Rectal smooth muscle tissue (tissue), 1 donor: ENCODE measurements around the gene CNGA2.

Experiments
- H3K27ac ChIP-seq: one replicate; pipeline ENCODE4 v1.7.0; 2013; ENCODE audit warnings: low read depth, low read length, inconsistent platforms
- H3K27me3 ChIP-seq: one replicate; pipeline ENCODE4 v1.7.0; 2013; ENCODE audit warnings: low read length; ENCODE audit not compliant: control insufficient read depth, insufficient read depth
- H3K36me3 ChIP-seq: one replicate; pipeline ENCODE4 v1.7.0; 2013; ENCODE audit warnings: low read length; ENCODE audit not compliant: control insufficient read depth, insufficient read depth
- H3K4me1 ChIP-seq: one replicate; pipeline ENCODE4 v1.7.0; 2013; ENCODE audit warnings: low read length; ENCODE audit not compliant: control insufficient read depth, insufficient read depth
- H3K4me3 ChIP-seq: one replicate; pipeline ENCODE4 v1.7.0; 2013; ENCODE audit warnings: low read length
- H3K9ac ChIP-seq: one replicate; pipeline ENCODE4 v1.7.0; 2013; ENCODE audit warnings: low read length

CNGA2 gene

GRCh38 chrX:151701071-151701470, 33.5 kb upstream of the CNGA2 start:
- H3K9ac ChIP-seq, result no peak overlapping the region
- no peak overlapping the region for H3K27ac ChIP-seq
- peaks cover 5% of the 10 kb centered on the region for H3K27me3 ChIP-seq
- no peak overlapping the region for H3K4me3 ChIP-seq
- no peaks in the 10 kb centered on the region for H3K36me3 ChIP-seq
- H3K4me1 ChIP-seq, result no peaks in the 10 kb centered on the region

GRCh38 chrX:151701531-151701930, 33.0 kb upstream of the CNGA2 start:
- H3K27ac ChIP-seq, result no peak overlapping the region
- H3K27me3 ChIP-seq, result peaks cover 5% of the 10 kb centered on the region
- H3K9ac ChIP-seq, result no peak overlapping the region
- H3K4me1 ChIP-seq, result no peaks in the 10 kb centered on the region
- no peak overlapping the region for H3K4me3 ChIP-seq
- no peaks in the 10 kb centered on the region for H3K36me3 ChIP-seq

GRCh38 chrX:151702026-151702714, 32.4 kb upstream of the CNGA2 start:
- Histone ChIP-seq H3K36me3 (no peaks in the 10 kb centered on the region), H3K9ac (no peak overlapping the region), H3K27ac (no peak overlapping the region), H3K4me3 (no peak overlapping the region), H3K4me1 (no peaks in the 10 kb centered on the region), H3K27me3 (peaks cover 5% of the 10 kb centered on the region)

GRCh38 chrX:151702741-151703340, 31.7 kb upstream of the CNGA2 start:
- H3K27me3 ChIP-seq, result peaks cover 5% of the 10 kb centered on the region
- no peak overlapping the region for H3K4me3 ChIP-seq
- no peaks in the 10 kb centered on the region for H3K36me3 ChIP-seq
- no peak overlapping the region for H3K9ac ChIP-seq
- no peaks in the 10 kb centered on the region for H3K4me1 ChIP-seq
- H3K27ac ChIP-seq, result no peak overlapping the region

GRCh38 chrX:151703487-151703886, 31.1 kb upstream of the CNGA2 start:
- no peak overlapping the region for H3K4me3 ChIP-seq
- peaks cover 5% of the 10 kb centered on the region for H3K27me3 ChIP-seq
- no peaks in the 10 kb centered on the region for H3K36me3 ChIP-seq
- H3K4me1 ChIP-seq, result no peaks in the 10 kb centered on the region
- H3K27ac ChIP-seq, result no peak overlapping the region
- H3K9ac ChIP-seq, result no peak overlapping the region

- H3K9ac ChIP-seq, result no peak overlapping the region
- H3K36me3 ChIP-seq, result no peaks in the 10 kb centered on the region
- no peak overlapping the region for H3K4me3 ChIP-seq
- H3K27ac ChIP-seq, result no peak overlapping the region
- peaks cover 5% of the 10 kb centered on the region for H3K27me3 ChIP-seq
- H3K4me1 ChIP-seq, result no peaks in the 10 kb centered on the region
Measured at GRCh38 chrX:151704041-151704663, 30.4 kb upstream of the CNGA2 start.

GRCh38 chrX:151708821-151709220, 25.7 kb upstream of the CNGA2 start:
- Histone ChIP-seq H3K27me3 (no peaks in the 10 kb centered on the region), H3K9ac (no peak overlapping the region), H3K4me1 (no peaks in the 10 kb centered on the region), H3K27ac (no peak overlapping the region), H3K4me3 (no peak overlapping the region), H3K36me3 (no peaks in the 10 kb centered on the region)

- no peaks in the 10 kb centered on the region for H3K36me3 ChIP-seq
- no peak overlapping the region for H3K4me3 ChIP-seq
- H3K9ac ChIP-seq, result no peak overlapping the region
- H3K27ac ChIP-seq, result no peak overlapping the region
- no peaks in the 10 kb centered on the region for H3K4me1 ChIP-seq
- H3K27me3 ChIP-seq, result no peaks in the 10 kb centered on the region
Measured at GRCh38 chrX:151710457-151710856, 24.1 kb upstream of the CNGA2 start.

- H3K4me3 ChIP-seq, result no peak overlapping the region
- no peak overlapping the region for H3K27ac ChIP-seq
- H3K36me3 ChIP-seq, result no peaks in the 10 kb centered on the region
- no peak overlapping the region for H3K9ac ChIP-seq
- H3K4me1 ChIP-seq, result no peaks in the 10 kb centered on the region
- H3K27me3 ChIP-seq, result no peaks in the 10 kb centered on the region
Measured at GRCh38 chrX:151711154-151711553, 23.4 kb upstream of the CNGA2 start.

- H3K4me3 ChIP-seq, result no peak overlapping the region
- no peaks in the 10 kb centered on the region for H3K27me3 ChIP-seq
- H3K27ac ChIP-seq, result no peak overlapping the region
- no peak overlapping the region for H3K9ac ChIP-seq
- H3K4me1 ChIP-seq, result no peaks in the 10 kb centered on the region
- no peaks in the 10 kb centered on the region for H3K36me3 ChIP-seq
Measured at GRCh38 chrX:151711787-151712186, 22.8 kb upstream of the CNGA2 start.

GRCh38 chrX:151712253-151712652, 22.3 kb upstream of the CNGA2 start:
- Histone ChIP-seq H3K4me3 (no peak overlapping the region), H3K36me3 (no peaks in the 10 kb centered on the region), H3K27ac (no peak overlapping the region), H3K4me1 (no peaks in the 10 kb centered on the region), H3K27me3 (no peaks in the 10 kb centered on the region), H3K9ac (no peak overlapping the region)

GRCh38 chrX:151713849-151714248, 20.7 kb upstream of the CNGA2 start:
- Histone ChIP-seq H3K27me3 (no peaks in the 10 kb centered on the region), H3K9ac (no peak overlapping the region), H3K36me3 (no peaks in the 10 kb centered on the region), H3K4me1 (no peaks in the 10 kb centered on the region), H3K27ac (no peak overlapping the region), H3K4me3 (no peak overlapping the region)

- H3K9ac ChIP-seq, result no peak overlapping the region
- H3K4me1 ChIP-seq, result no peaks in the 10 kb centered on the region
- no peaks in the 10 kb centered on the region for H3K36me3 ChIP-seq
- H3K27ac ChIP-seq, result no peak overlapping the region
- H3K27me3 ChIP-seq, result no peaks in the 10 kb centered on the region
- no peak overlapping the region for H3K4me3 ChIP-seq
Measured at GRCh38 chrX:151714362-151714761, 20.2 kb upstream of the CNGA2 start.
